HEK293 (cell line): ENCODE measurements around the gene METTL22.
A peak's percentile ranks its signal among the peaks of the same experiment; 100 is the strongest.

Source experiments
- AEBP2 ChIP-seq: fragments of 450-650 bp; formaldehyde crosslinking; IDR thresholded peaks from 2 replicates; pipeline ENCODE4 v1.5.1; 2016; ENCODE audit warnings: missing biosample characterization, missing genetic modification characterization, borderline replicate concordance
- ATF2 ChIP-seq: fragments of 450-650 bp; formaldehyde crosslinking; IDR thresholded peaks from 2 replicates; pipeline ENCODE4 v1.5.1; 2016; ENCODE audit warnings: missing biosample characterization, missing genetic modification characterization, low read depth
- BCL6B ChIP-seq: fragments of 450-650 bp; formaldehyde crosslinking; IDR thresholded peaks from 2 replicates; pipeline ENCODE4 v1.5.1; 2017; ENCODE audit warnings: missing biosample characterization, missing genetic modification characterization
- GLI4 ChIP-seq: fragments of 450-650 bp; formaldehyde crosslinking; IDR thresholded peaks from 2 replicates; pipeline ENCODE4 v1.5.1; 2016; ENCODE audit warnings: missing biosample characterization, missing genetic modification characterization
- GLIS1 ChIP-seq: fragments of 450-650 bp; formaldehyde crosslinking; IDR thresholded peaks from 2 replicates; pipeline ENCODE4 v1.5.1; 2016; ENCODE audit warnings: missing biosample characterization, missing genetic modification characterization
- GLIS2 ChIP-seq: fragments of 450-650 bp; formaldehyde crosslinking; IDR thresholded peaks from 2 replicates; pipeline ENCODE4 v1.5.1; 2016; ENCODE audit warnings: missing biosample characterization, missing genetic modification characterization
- HIC1 ChIP-seq: fragments of 450-650 bp; formaldehyde crosslinking; IDR thresholded peaks from 2 replicates; pipeline ENCODE4 v1.5.1; 2016; ENCODE audit warnings: missing biosample characterization, missing genetic modification characterization
- KLF1 ChIP-seq: fragments of 450-650 bp; formaldehyde crosslinking; IDR thresholded peaks from 2 replicates; pipeline ENCODE4 v1.5.1; 2016; ENCODE audit warnings: missing biosample characterization, missing genetic modification characterization
- MYNN ChIP-seq: fragments of 450-650 bp; formaldehyde crosslinking; IDR thresholded peaks from 2 replicates; pipeline ENCODE4 v1.5.1; 2016; ENCODE audit warnings: missing biosample characterization, missing genetic modification characterization, borderline replicate concordance
- PRDM10 ChIP-seq: fragments of 450-650 bp; formaldehyde crosslinking; IDR thresholded peaks from 2 replicates; pipeline ENCODE4 v1.5.1; 2016; ENCODE audit warnings: missing biosample characterization, missing genetic modification characterization
- SCRT2 ChIP-seq: fragments of 450-650 bp; formaldehyde crosslinking; IDR thresholded peaks from 2 replicates; pipeline ENCODE4 v1.5.1; 2016; ENCODE audit warnings: missing biosample characterization, missing genetic modification characterization
- SP2 ChIP-seq: fragments of 450-650 bp; formaldehyde crosslinking; IDR thresholded peaks from 2 replicates; pipeline ENCODE4 v1.5.1; 2016; ENCODE audit warnings: missing biosample characterization, missing genetic modification characterization
- YY1 ChIP-seq: fragments of 450-650 bp; formaldehyde crosslinking; IDR thresholded peaks from 2 replicates; pipeline ENCODE4 v1.5.1; 2018; ENCODE audit warnings: missing biosample characterization, missing genetic modification characterization
- ZBTB21 ChIP-seq: fragments of 450-650 bp; formaldehyde crosslinking; IDR thresholded peaks from 2 replicates; pipeline ENCODE4 v1.5.1; 2017; ENCODE audit warnings: missing biosample characterization, missing genetic modification characterization
- ZBTB26 ChIP-seq: fragments of 450-650 bp; formaldehyde crosslinking; optimal IDR thresholded peaks from 2 replicates; pipeline ENCODE3; 2016; ENCODE audit warnings: missing biosample characterization, mild to moderate bottlenecking, missing genetic modification characterization
- ZBTB49 ChIP-seq: fragments of 450-650 bp; formaldehyde crosslinking; IDR thresholded peaks from 2 replicates; pipeline ENCODE4 v1.5.1; 2016; ENCODE audit warnings: missing biosample characterization, missing genetic modification characterization, low read depth
- ZNF18 ChIP-seq: fragments of 450-650 bp; formaldehyde crosslinking; IDR thresholded peaks from 2 replicates; pipeline ENCODE4 v1.5.1; 2016; ENCODE audit warnings: missing biosample characterization, missing genetic modification characterization
- ZNF266 ChIP-seq: fragments of 450-650 bp; formaldehyde crosslinking; IDR thresholded peaks from 2 replicates; pipeline ENCODE4 v1.5.1; 2016; ENCODE audit warnings: missing biosample characterization, missing genetic modification characterization, low read depth
- ZNF335 ChIP-seq: fragments of 450-650 bp; formaldehyde crosslinking; conservative IDR thresholded peaks from 2 replicates; pipeline ENCODE4 v1.5.1; 2016; ENCODE audit warnings: missing biosample characterization, missing genetic modification characterization
- ZNF354C ChIP-seq: fragments of 450-650 bp; formaldehyde crosslinking; IDR thresholded peaks from 2 replicates; pipeline ENCODE4 v1.5.1; 2016; ENCODE audit warnings: missing biosample characterization, missing genetic modification characterization, low read depth, borderline replicate concordance
- ZNF426 ChIP-seq: fragments of 450-650 bp; formaldehyde crosslinking; IDR thresholded peaks from 2 replicates; pipeline ENCODE4 v1.5.1; 2017; ENCODE audit warnings: missing biosample characterization, missing genetic modification characterization, mild to moderate bottlenecking, inconsistent platforms, moderate library complexity
- ZNF530 ChIP-seq: fragments of 450-650 bp; formaldehyde crosslinking; IDR thresholded peaks from 2 replicates; pipeline ENCODE4 v1.5.1; 2016; ENCODE audit warnings: low read depth, missing biosample characterization, missing genetic modification characterization
- ZNF555 ChIP-seq: fragments of 450-650 bp; formaldehyde crosslinking; conservative IDR thresholded peaks from 2 replicates; pipeline ENCODE4 v1.5.1; 2017; ENCODE audit warnings: missing biosample characterization, mild to moderate bottlenecking, missing genetic modification characterization, inconsistent platforms
- ZNF658 ChIP-seq: fragments of 450-650 bp; formaldehyde crosslinking; IDR thresholded peaks from 2 replicates; pipeline ENCODE4; 2016; ENCODE audit warnings: missing biosample characterization, missing genetic modification characterization

Gene METTL22

GRCh38 chr16:8674413-8675022 lies 53.0 kb downstream of the METTL22 start, which contains the start of gene ABAT (continued):
- TF ChIP-seq ZNF530 (no peak), ZBTB26 (tag by site-specific recombination) (peak; percentile 49), ZNF266 (tag by site-specific recombination) (no peak), KLF1 (tag by site-specific recombination) (peak; percentile 9; the same call in 1 of the 2 replicates), ZBTB21 (tag by site-specific recombination) (no peak), ZNF354C (tag by site-specific recombination) (no peak), HIC1 (tag by site-specific recombination) (no peak), MYNN (tag by site-specific recombination) (no peak), GLIS1 (tag by site-specific recombination) (no peak), ZNF335 (tag by site-specific recombination) (peak; percentile 49; the same call in 1 of the 2 replicates), ZNF658 (tag by site-specific recombination) (no peak), GLIS2 (tag by site-specific recombination) (peak; percentile 84), GLI4 (tag by site-specific recombination) (no peak), ZBTB49 (tag by site-specific recombination) (no peak), ZNF426 (tag by site-specific recombination) (no peak), ZNF555 (tag by site-specific recombination) (no peak), PRDM10 (tag by site-specific recombination) (peak; percentile 90), BCL6B (no peak), SP2 (tag by site-specific recombination) (peak; percentile 94), ZNF18 (no peak), YY1 (tag by site-specific recombination) (no peak), SCRT2 (tag by site-specific recombination) (no peak), AEBP2 (no peak), ATF2 (tag by site-specific recombination) (no peak)
